Endothelial cell of umbilical vein (primary cell): ENCODE measurements around the gene TAGLN2. TPM values are rescaled to one million over a fixed set of nuclear protein-coding genes. Genes with fewer than 3 reads are reported as not detected.

Experiments
- BruUV-seq: library from RNA; stranded (reverse); fragments of 400-500 nt; replicated peaks from 2 replicates; lab custom pipeline; 2021; lab: Mats Ljungman, UMichigan
- CTCF ChIA-PET: fragments of 300-600, 350-600 bp; sonication (Branson Sonifier 250); formaldehyde crosslinking; loops from one replicate; lab custom pipeline; 2021; ENCODE audit warnings: antibody characterized with exemption, inconsistent platforms; lab: Charles Lee
- POLR2A ChIA-PET: fragments of 300-600, 350-600 bp; sonication (Branson Sonifier 250); formaldehyde crosslinking; loops from one replicate; lab custom pipeline; 2021; ENCODE audit warnings: antibody characterized with exemption, inconsistent platforms; lab: Charles Lee
- DNase-seq: peaks from one replicate; pipeline ENCODE4 v3.0.0-alpha.2; 2011; ENCODE audit warnings: low read depth, low spot score
- FAIRE-seq: peaks from 2 replicates; lab custom pipeline; 2011; peaks lifted over from hg19 to GRCh38; lab: Jason Lieb, UNC
- H2AFZ ChIP-seq: 2 replicates; pipeline ENCODE4 v1.6.0; 2012; ENCODE audit warnings: low read depth, low read length, control low read depth, inconsistent platforms
- H3K27ac ChIP-seq: 2 replicates; pipeline ENCODE4 v1.5.1; 2011; ENCODE audit warnings: low read depth, mild to moderate bottlenecking, control low read depth, low read length, moderate library complexity; ENCODE audit not compliant: insufficient read depth
- H3K27me3 ChIP-seq, 2 experiments: 2 replicates each; pipeline versions ENCODE4 v1.6.0 to v1.6.1; 2011; ENCODE audit warnings: low read length in 2 of 2, mixed read lengths in 1 of 2; ENCODE audit not compliant: control insufficient read depth in 2 of 2, insufficient read depth in 2 of 2
- H3K36me3 ChIP-seq, 2 experiments: 2 replicates in 1 of 2; 3 replicates in 1 of 2; pipeline ENCODE4 v1.5.1; 2011; ENCODE audit warnings: low read length in 2 of 2, mild to moderate bottlenecking in 1 of 2, moderate library complexity in 1 of 2; ENCODE audit not compliant: control insufficient read depth in 2 of 2, insufficient read depth in 2 of 2; ENCODE audit errors: extremely low read depth in 1 of 2
- H3K4me1 ChIP-seq: 3 replicates; pipeline ENCODE4 v1.5.1; 2011; ENCODE audit warnings: mild to moderate bottlenecking, low read length; ENCODE audit not compliant: control insufficient read depth, insufficient read depth; ENCODE audit errors: extremely low read depth
- H3K4me2 ChIP-seq: 2 replicates; pipeline ENCODE4 v1.6.1; 2011; ENCODE audit warnings: low read length, control low read depth, mixed read lengths; ENCODE audit not compliant: insufficient read depth
- H3K4me3 ChIP-seq, 3 experiments: fragments of 200-600 bp in 1 of 3; sonication (generic), shearing (Covaris generic) in 1 of 3; replicated peaks in 1 of 3; 2 replicates each; pipeline ENCODE4 v1.5.1; 2011 to 2016; ENCODE audit warnings: control low read depth in 3 of 3, low read length in 3 of 3, mild to moderate bottlenecking in 2 of 3, inconsistent platforms in 1 of 3, low read depth in 1 of 3, moderate library complexity in 1 of 3; ENCODE audit not compliant: insufficient read depth in 1 of 3
- H3K79me2 ChIP-seq: 2 replicates; pipeline ENCODE4 v1.6.0; 2012; ENCODE audit warnings: low read length, inconsistent platforms; ENCODE audit not compliant: control insufficient read depth, insufficient read depth
- H3K9ac ChIP-seq: replicated peaks from 2 replicates; pipeline ENCODE3; 2011; ENCODE audit warnings: low read length, control low read depth; ENCODE audit not compliant: insufficient read depth; ENCODE audit errors: extremely low read depth
- H3K9me1 ChIP-seq: replicated peaks from 3 replicates; pipeline ENCODE4 v1.6.0; 2011; ENCODE audit warnings: mild to moderate bottlenecking, low read length; ENCODE audit not compliant: control insufficient read depth, insufficient read depth; ENCODE audit errors: extremely low read depth
- H3K9me3 ChIP-seq: replicated peaks from 2 replicates; pipeline ENCODE4 v1.5.1; 2012; ENCODE audit warnings: low read length, inconsistent platforms; ENCODE audit not compliant: control insufficient read depth, insufficient read depth
- H4K20me1 ChIP-seq: replicated peaks from 2 replicates; pipeline ENCODE3; 2011; ENCODE audit warnings: mild to moderate bottlenecking, low read length; ENCODE audit not compliant: control insufficient read depth, insufficient read depth; ENCODE audit errors: extremely low read depth
- EZH2 ChIP-seq: IDR thresholded peaks from 2 replicates; pipeline ENCODE4 v1.6.1; 2012; ENCODE audit warnings: borderline replicate concordance, low read depth, mild to moderate bottlenecking, moderate library complexity, low read length, inconsistent platforms; ENCODE audit not compliant: severe bottlenecking
- FOS ChIP-seq: IDR thresholded peaks from 2 replicates; pipeline ENCODE4 v1.6.1; 2011; ENCODE audit warnings: mild to moderate bottlenecking, low read length, moderate library complexity, borderline replicate concordance; ENCODE audit not compliant: insufficient read depth
- GATA2 ChIP-seq: IDR thresholded peaks from 2 replicates; pipeline ENCODE4 v1.7.0; 2011; ENCODE audit warnings: low read depth, mild to moderate bottlenecking, moderate library complexity, mixed read lengths, low read length; ENCODE audit not compliant: insufficient read length, insufficient read depth
- JUN ChIP-seq: IDR thresholded peaks from 2 replicates; pipeline ENCODE4 v1.6.1; 2011; ENCODE audit warnings: borderline replicate concordance, low read depth; ENCODE audit not compliant: insufficient read length, insufficient read depth
- MYC ChIP-seq: IDR thresholded peaks from one replicate; pipeline ENCODE4 v1.6.1; 2011; ENCODE audit warnings: mild to moderate bottlenecking, low read depth, low read length
- POLR2A ChIP-seq: IDR thresholded peaks from 2 replicates; pipeline ENCODE4 v1.6.1; 2012; ENCODE audit warnings: low read depth, mild to moderate bottlenecking, control low read depth, low read length
- POLR2AphosphoS5 ChIP-seq: IDR thresholded peaks from 2 replicates; pipeline ENCODE4 v1.6.1; 2012; ENCODE audit warnings: low read depth, mild to moderate bottlenecking, control low read depth, low read length, moderate library complexity; ENCODE audit not compliant: insufficient read depth
- dilution Hi-C: fragments of 300-500 bp; cut with MboI; formaldehyde crosslinking; loops from one replicate; pipeline ENCODE4 v1.15.0; 2019; ENCODE audit warnings: low sequenced_read_pairs; ENCODE audit not compliant: extremely low pct_ligation_motif_present
- intact Hi-C: fragments of 100-400 bp; cut with micrococcal nuclease; formaldehyde crosslinking; loops from one replicate; pipeline ENCODE4 v1.10.0; 2022
- polyA plus RNA-seq, 4 experiments: library from polyadenylated mRNA; depleted of rRNA in 3 of 4; stranded (reverse) in 3 of 4; unstranded in 1 of 4; fragments of >200 nt; gene quantifications; 2 replicates each; pipeline versions ENCODE4 v1.2.1 to v1.2.3, GENCODE V29; 2011 to 2012; ENCODE audit warnings: missing spikeins in 1 of 4
- total RNA-seq: library from RNA; stranded (reverse); gene quantifications from 2 replicates; pipeline ENCODE4 v1.2.3, GENCODE V29; 2021
- TF ChIP-seq, protein P1 (sequence below), 2 donors: IDR thresholded peaks; 1 replicate in 1 of 2; 2 replicates in 1 of 2; pipeline ENCODE4 v1.5.1; 2011; ENCODE audit warnings: low read length in 2 of 2, mild to moderate bottlenecking in 2 of 2, moderate library complexity in 2 of 2, control low read depth in 1 of 2, inconsistent platforms in 1 of 2, low read depth in 1 of 2; ENCODE audit not compliant: insufficient read depth in 1 of 2; ENCODE audit errors: extremely low read depth in 1 of 2
- TF ChIP-seq, protein P2 (sequence below): IDR thresholded peaks from 2 replicates; pipeline ENCODE4 v1.6.1; 2011; ENCODE audit not compliant: insufficient read depth, insufficient read length

TAGLN2 gene
- total and polyA plus RNA-seq, 2 donors (not counting 3 experiments of a cell fraction or from before 2014, with no cell fraction given) = 646 to 1,279 TPM

- Histone ChIP-seq H3K79me2 (no peaks in the 10 kb centered on the region), H3K9ac (no peak overlapping the region), H3K27ac (no peak overlapping the region), H3K9me1 (no peaks in the 10 kb centered on the region), H3K4me2 (no peak overlapping the region), H3K36me3 (no peaks in the 10 kb centered on the region), H3K27me3 (peaks cover 9 to 24% of the 10 kb centered on the region in 2 experiments), H2AFZ (no peak overlapping the region), H3K9me3 (no peaks in the 10 kb centered on the region), H3K4me1 (no peaks in the 10 kb centered on the region), H3K4me3 (no peak overlapping the region), H4K20me1 (no peaks in the 10 kb centered on the region)
- intact Hi-C loops (no loop called here), dilution Hi-C loops (no loop called here)
- DNase-seq = no peak
- POLR2A ChIA-PET = no interaction called here
- no TSS peak for BruUV-seq
- CTCF ChIA-PET = no interaction called here
- no peak for TF ChIP-seq POLR2A
- TF ChIP-seq JUN = no peak
- no peak for TF ChIP-seq EZH2
- FAIRE-seq = no peak
Measured at GRCh38 chr1:159973350-159973940, 48.1 kb upstream of the TAGLN2 start.

GRCh38 chr1:159972443-159973205 is 47.3 kb upstream of the TAGLN2 start:
- TF ChIP-seq FOS (no peak), JUN (no peak), GATA2 (no peak), EZH2 (no peak), POLR2A (no peak), POLR2AphosphoS5 (no peak), MYC (no peak)
- TF ChIP-seq, protein P1, sequence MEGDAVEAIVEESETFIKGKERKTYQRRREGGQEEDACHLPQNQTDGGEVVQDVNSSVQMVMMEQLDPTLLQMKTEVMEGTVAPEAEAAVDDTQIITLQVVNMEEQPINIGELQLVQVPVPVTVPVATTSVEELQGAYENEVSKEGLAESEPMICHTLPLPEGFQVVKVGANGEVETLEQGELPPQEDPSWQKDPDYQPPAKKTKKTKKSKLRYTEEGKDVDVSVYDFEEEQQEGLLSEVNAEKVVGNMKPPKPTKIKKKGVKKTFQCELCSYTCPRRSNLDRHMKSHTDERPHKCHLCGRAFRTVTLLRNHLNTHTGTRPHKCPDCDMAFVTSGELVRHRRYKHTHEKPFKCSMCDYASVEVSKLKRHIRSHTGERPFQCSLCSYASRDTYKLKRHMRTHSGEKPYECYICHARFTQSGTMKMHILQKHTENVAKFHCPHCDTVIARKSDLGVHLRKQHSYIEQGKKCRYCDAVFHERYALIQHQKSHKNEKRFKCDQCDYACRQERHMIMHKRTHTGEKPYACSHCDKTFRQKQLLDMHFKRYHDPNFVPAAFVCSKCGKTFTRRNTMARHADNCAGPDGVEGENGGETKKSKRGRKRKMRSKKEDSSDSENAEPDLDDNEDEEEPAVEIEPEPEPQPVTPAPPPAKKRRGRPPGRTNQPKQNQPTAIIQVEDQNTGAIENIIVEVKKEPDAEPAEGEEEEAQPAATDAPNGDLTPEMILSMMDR (IDR thresholded peaks at IDR 0.05; ENCODE audit: extremely low read depth in 1 of 2, insufficient read depth in 1 of 2, low read depth in 1 of 2, low read length in 2 of 2) = no peak
- TF ChIP-seq, protein P2, sequence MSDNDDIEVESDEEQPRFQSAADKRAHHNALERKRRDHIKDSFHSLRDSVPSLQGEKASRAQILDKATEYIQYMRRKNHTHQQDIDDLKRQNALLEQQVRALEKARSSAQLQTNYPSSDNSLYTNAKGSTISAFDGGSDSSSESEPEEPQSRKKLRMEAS = no peak

More at GRCh38 chr1:159972443-159973205, 47.3 kb upstream of the TAGLN2 start:
- Histone ChIP-seq H2AFZ (no peak overlapping the region), H3K27me3 (peaks cover 9 to 26% of the 10 kb centered on the region in 2 experiments), H3K9ac (no peak overlapping the region), H3K27ac (no peak overlapping the region), H3K4me2 (no peak overlapping the region), H3K4me3 (no peak overlapping the region), H3K9me3 (no peaks in the 10 kb centered on the region), H3K4me1 (no peaks in the 10 kb centered on the region), H3K79me2 (no peaks in the 10 kb centered on the region), H4K20me1 (no peaks in the 10 kb centered on the region), H3K36me3 (no peaks in the 10 kb centered on the region), H3K9me1 (no peaks in the 10 kb centered on the region)
- no peak for FAIRE-seq
- BruUV-seq = no TSS peak
- dilution Hi-C loops = no loop called here
- no peak for DNase-seq
- POLR2A ChIA-PET = no interaction called here
- intact Hi-C loops = no loop called here
- CTCF ChIA-PET = interaction anchor here (1.5 kb wide), 1 partner anchor 35 kb away, joined by 7 read pairs; no protein-coding TSS in a partner anchor
